ENCODE measurements around the gene SF3B6.
"Not testable (repeated sequence)": the region's sequence is repeated elsewhere in the genome, so short reads cannot be mapped to it uniquely, and the experiment has no call there.

Gene SF3B6

GRCh38 chr2:24100732-24101131, 24.6 kb upstream of the SF3B6 start:
- not testable (repeated sequence) for H3K4me3 ChIP-seq (ENCODE audit: low read length); DNase-seq (ENCODE audit: low read depth, low spot score)

DNA sequence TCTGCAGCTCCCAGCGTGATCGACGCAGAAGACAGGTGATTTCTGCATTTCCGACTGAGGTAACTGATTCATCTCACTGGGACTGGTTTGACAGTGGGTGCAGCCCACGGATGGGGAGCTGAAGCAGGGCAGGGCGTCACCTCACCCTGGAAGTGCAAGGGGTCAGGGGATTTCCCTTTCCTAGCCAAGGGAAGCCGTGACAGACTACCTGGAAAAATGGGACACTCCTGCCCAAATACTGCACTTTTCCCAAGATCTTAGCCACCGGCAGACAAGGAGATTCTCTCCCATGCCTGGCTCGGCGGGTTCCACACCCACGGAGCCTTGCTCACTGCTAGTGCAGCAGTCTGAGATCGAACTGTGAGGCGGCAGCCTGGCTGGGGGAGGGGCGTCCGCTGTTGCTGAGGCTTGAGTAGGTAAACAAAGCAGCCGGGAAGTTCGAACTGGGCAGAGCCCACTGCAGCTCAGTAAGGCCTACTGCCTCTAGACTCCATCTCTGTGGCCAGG, 19.1 kb upstream of the SF3B6 start:
- H3K4me3 ChIP-seq (ENCODE audit: low read length); DNase-seq (ENCODE audit: low read depth, low spot score): not testable (repeated sequence)

GRCh38 chr2:24093270-24093669, 17.1 kb upstream of the SF3B6 start:
- DNase-seq (ENCODE audit: low read depth, low spot score); H3K4me3 ChIP-seq (ENCODE audit: low read length): not testable (repeated sequence)

GRCh38 chr2:24088821-24089359, 12.8 kb upstream of the SF3B6 start:
- no peak for DNase-seq (ENCODE audit: low read depth, low spot score)
- no peak overlapping the region for H3K4me3 ChIP-seq (ENCODE audit: low read length)

DNA sequence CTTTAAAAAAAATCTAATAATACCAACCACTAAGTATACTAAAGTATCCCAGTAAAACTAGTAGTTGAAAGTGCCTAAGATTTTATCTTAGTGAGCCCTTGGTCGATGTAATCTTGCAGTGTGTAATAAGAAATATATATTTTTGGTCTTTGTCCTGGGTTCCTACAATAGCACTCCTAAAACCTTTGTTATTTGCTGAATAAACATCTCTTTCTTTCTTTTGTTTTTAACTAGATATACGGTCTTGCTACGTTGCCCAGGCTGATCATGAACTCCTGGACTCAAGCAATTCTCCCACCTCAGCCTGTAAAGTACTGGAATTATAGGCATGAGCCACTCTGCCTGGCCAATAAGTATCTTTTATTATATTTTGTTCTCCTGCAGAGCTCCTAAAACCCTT, 10.9 kb upstream of the SF3B6 start:
- no peak overlapping the region for H3K4me3 ChIP-seq (ENCODE audit: low read length)
- DNase-seq (ENCODE audit: low read depth, low spot score): no peak

DNA sequence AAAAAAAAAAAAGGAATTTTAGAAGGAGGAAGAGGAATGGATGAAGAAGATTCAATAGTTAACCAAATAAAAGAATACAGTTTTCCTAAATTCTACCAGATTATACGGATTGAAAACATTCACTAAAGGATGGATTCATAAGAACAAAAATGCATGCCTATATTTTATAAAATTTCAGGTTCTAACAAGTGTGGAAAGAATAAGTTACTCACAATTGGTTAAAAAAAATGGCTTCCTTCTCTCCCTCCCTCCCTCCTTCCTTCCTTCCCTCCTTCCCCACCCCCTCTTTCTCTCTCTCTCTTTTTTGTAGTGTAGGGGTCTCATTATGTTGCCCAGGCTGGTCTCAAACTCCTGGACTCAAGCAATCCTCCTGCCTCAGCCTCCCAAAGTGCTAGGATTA, 10.1 kb upstream of the SF3B6 start:
- no peak for DNase-seq (ENCODE audit: low read depth, low spot score)
- no peak overlapping the region for H3K4me3 ChIP-seq (ENCODE audit: low read length)

GRCh38 chr2:24085200-24085489, 9.0 kb upstream of the SF3B6 start:
- H3K4me3 ChIP-seq (ENCODE audit: low read length): peak overlapping the region; percentile 75; the same call in 1 of the 2 replicates
- no peak for DNase-seq (ENCODE audit: low read depth, low spot score)

- DNase-seq (ENCODE audit: low read depth, low spot score): peak; percentile 54
Measured at GRCh38 chr2:24084386-24085199, 8.5 kb upstream of the SF3B6 start, which contains the start of gene TP53I3. Gene TP53I3, minus strand, starts transcription at chr2:24084834. Its CDS starts 508 bp downstream, at chr2:24084326.

DNA sequence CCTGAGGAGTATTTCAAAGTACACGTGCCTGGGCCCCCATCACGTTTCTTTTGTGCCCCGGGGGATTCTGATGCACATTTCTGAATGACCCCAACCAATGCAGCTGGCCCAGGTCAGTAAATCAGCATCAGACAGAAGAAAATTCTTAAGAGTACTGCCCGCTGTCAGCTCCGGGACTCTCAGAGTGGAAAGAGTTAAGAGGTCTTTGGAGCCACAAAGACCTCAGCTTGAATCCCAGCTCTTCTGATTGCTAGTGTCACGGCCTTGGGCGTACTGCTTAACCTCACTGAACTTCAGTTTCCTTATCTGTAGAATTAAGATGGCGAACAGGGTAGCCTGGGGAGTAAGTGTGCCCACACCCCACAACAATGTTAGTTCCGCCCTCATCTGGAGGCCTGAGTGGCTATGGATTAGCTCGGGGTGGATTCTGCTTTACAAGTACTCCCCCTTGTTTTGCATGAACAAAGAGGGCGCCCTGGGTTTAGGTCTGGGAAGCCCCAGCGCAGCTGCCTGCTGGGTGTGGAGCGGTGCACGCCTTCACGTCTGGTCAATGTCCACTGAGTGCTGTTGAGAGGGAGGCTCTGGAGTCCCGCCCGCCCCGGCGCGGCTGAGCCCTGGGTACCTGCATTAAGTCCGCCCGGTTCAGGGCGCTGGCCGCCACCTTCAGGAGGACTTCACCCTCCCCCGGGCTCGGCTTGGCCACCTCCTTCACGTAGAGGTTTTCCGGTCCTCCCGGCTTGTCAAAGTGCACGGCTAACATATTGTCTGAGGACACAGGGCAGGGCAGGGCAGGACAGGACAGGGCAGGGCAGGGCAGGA, 7.7 kb upstream of the SF3B6 start:
- DNase-seq (ENCODE audit: low read depth, low spot score): peak; percentile 88
- peak overlapping the region; percentile 75 for H3K4me3 ChIP-seq (ENCODE audit: low read length)

More at GRCh38 chr2:24084386-24085199, 8.5 kb upstream of the SF3B6 start, which contains the start of gene TP53I3:
- H3K4me3 ChIP-seq (ENCODE audit: low read length): peak within 1 kb of the TSS; percentile 75

- H3K4me3 ChIP-seq (ENCODE audit: low read length): peak overlapping the region; percentile 75
- no peak for DNase-seq (ENCODE audit: low read depth, low spot score)
Measured at GRCh38 chr2:24082787-24083566, 6.9 kb upstream of the SF3B6 start.

DNA sequence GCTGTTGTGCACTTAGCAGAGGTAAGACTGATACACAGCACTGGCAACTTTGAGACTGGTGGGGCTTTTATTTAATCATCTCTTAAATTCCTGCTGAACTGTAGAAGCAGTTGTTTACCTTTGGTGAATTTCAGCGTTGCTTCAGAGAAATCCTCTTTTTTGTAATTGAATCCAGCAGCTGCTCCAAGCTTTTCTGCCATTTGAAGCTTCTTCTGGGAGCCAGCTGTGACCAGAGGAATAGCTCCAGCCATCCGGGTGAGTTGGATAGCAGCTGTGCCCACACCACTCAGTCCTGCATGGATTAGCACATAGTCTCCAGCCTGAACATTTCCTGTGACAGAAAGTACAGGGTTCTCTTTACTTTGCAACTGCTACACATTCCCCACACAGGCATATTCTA, 4.6 kb upstream of the SF3B6 start:
- no peak overlapping the region for H3K4me3 ChIP-seq (ENCODE audit: low read length)
- DNase-seq (ENCODE audit: low read depth, low spot score): no peak

- no peak overlapping the region for H3K4me3 ChIP-seq (ENCODE audit: low read length)
- DNase-seq (ENCODE audit: low read depth, low spot score): no peak
Measured at GRCh38 chr2:24077879-24078278, 1.8 kb upstream of the SF3B6 start.

- DNase-seq (ENCODE audit: low read depth, low spot score): no peak
- no peak overlapping the region for H3K4me3 ChIP-seq (ENCODE audit: low read length)
Measured at GRCh38 chr2:24077535-24077877, 1.4 kb upstream of the SF3B6 start.

GRCh38 chr2:24076849-24077534, 866 bp upstream of the SF3B6 start:
- no peak for DNase-seq (ENCODE audit: low read depth, low spot score)
- peak overlapping the region; percentile 100 for H3K4me3 ChIP-seq (ENCODE audit: low read length)

- no peak for DNase-seq (ENCODE audit: low read depth, low spot score)
- peak overlapping the region; percentile 100 for H3K4me3 ChIP-seq (ENCODE audit: low read length)
Measured at GRCh38 chr2:24075259-24075658, 867 bp downstream of the SF3B6 start.

DNA sequence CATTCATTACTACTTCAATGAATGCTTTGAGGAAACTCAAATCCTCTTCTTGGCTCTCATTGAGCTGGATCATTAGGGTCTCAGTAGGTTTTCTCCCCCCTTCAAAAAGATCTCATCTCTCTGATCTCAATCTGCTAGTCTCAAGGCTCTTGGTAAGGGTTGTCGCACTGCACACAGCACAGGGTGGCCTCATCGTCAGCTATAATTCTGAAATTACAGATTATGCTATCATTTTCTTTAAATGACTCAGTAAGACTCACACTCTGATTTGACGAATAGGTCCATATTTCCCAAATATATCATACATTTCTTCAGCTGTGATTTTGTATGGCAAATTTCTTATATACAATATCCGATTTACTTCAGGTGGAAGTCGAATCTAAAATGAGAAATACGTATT, 2.3 kb downstream of the SF3B6 start:
- DNase-seq (ENCODE audit: low read depth, low spot score): no peak
- no peak overlapping the region for H3K4me3 ChIP-seq (ENCODE audit: low read length)

DNA sequence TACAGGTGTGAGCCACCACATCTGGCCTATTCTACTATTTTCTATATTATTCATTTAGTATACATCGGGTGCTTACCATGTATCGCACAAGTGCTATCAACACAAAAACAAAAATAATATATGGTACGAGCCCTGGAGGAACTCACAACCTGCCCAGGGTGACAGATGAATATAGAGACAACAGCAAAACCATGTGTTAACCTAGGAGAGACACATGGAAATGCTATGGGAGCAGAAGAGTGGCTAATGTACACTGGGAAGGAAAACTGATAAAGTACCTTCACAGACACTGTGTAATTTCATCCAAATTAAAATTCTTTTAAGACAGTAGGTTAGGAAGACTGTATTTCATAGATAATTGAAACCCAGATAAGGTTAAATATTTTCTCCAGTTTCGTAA, 3.9 kb downstream of the SF3B6 start:
- DNase-seq (ENCODE audit: low read depth, low spot score): no peak
- H3K4me3 ChIP-seq (ENCODE audit: low read length): no peak overlapping the region

DNA sequence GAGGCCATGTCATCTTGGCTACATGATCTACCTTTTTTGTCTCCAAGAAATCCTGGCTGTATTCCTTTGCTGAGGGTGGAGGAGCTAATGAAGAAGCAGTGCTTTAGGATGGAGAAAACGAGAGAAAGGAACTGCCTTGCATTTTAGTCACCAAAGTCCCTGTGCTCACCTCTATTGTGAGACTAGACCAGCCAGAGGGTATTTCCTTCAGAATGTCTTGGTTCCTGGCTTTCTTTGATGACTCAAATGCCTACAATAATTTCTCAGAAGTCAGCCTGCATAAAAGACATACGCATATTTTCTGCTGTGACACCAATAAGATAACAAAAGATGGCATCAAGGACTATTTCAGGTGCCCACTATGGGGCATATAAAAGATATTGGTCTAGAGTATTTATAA, 10.8 kb downstream of the SF3B6 start:
- H3K4me3 ChIP-seq (ENCODE audit: low read length): no peak overlapping the region
- no peak for DNase-seq (ENCODE audit: low read depth, low spot score)
